Activated T-helper 1 cell treated with anti-CD3 and anti-CD28 coated beads, Interleukin-12 subunit alpha, Interleukin-12 subunit beta, Interleukin-2, Interleukin-4 antibody, amounts not matched to agents 30 ng/mL and 10 ng/mL and 1 ng/mL, durations not matched to agents 14 hours and 24 hours and 36 hours (primary cell): ENCODE data around the gene CCL17. TPM values are rescaled to one million over a fixed set of nuclear protein-coding genes. Genes with fewer than 3 reads are reported as not detected.
"Not testable (repeated sequence)": the region's sequence is repeated elsewhere in the genome, so short reads cannot be mapped to it uniquely, and the experiment has no call there.

Experiments
- DNase-seq: peaks from one replicate; pipeline ENCODE4 v3.0.0; 2021; ENCODE audit warnings: low spot score
- H3K27ac Mint-ChIP-seq: one replicate; pipeline ENCODE4 v1.8.0; 2021; ENCODE audit warnings: mild to moderate bottlenecking, mixed read lengths
- H3K27me3 Mint-ChIP-seq: one replicate; pipeline ENCODE4 v1.8.0; 2022; ENCODE audit warnings: mild to moderate bottlenecking, moderate library complexity, mixed read lengths; ENCODE audit not compliant: insufficient read depth
- H3K36me3 Mint-ChIP-seq: one replicate; pipeline ENCODE4 v1.8.0; 2021; ENCODE audit warnings: low read depth, mixed read lengths
- H3K4me1 Mint-ChIP-seq: one replicate; pipeline ENCODE4 v1.8.0; 2021; ENCODE audit warnings: low read depth, mixed read lengths
- H3K4me3 Mint-ChIP-seq: one replicate; pipeline ENCODE4 v1.8.0; 2021; ENCODE audit warnings: mild to moderate bottlenecking, moderate library complexity, mixed read lengths
- H3K9me3 Mint-ChIP-seq: one replicate; pipeline ENCODE4 v1.8.0; 2021; ENCODE audit warnings: mixed read lengths
- intact Hi-C: fragments of 100-400 bp; cut with micrococcal nuclease; formaldehyde crosslinking; loops from one replicate; pipeline ENCODE4 v1.15.1; 2024
- total RNA-seq: library from RNA; stranded (reverse); gene quantifications from 2 replicates; pipeline ENCODE4 v1.2.3, GENCODE V29; 2022

Gene CCL17
- total RNA-seq, 1 donor from 2014 or later, result 1.3 TPM

DNA sequence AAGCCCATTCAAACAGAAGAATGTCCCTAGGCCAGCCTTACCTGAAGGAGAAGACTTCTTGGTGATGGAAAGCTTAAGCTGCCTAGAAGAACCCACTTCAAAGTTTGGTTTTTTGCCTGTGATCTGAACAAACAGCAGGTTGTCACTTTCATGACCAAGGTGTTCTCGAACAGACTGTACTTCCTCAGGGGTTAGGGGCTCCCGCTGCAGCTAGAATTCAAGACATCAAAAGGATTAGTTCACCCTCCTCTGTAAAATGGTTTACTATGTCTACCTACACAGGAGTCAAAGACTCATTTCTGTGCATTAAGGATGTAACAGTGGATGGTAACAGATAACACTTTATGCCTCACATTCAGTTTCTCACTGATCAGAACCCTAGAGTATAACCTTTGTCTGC, 29.4 kb downstream of the CCL17 start:
- DNase-seq, result no peak
- H3K4me1 Mint-ChIP-seq, result no peaks in the 10 kb centered on the region
- H3K27ac Mint-ChIP-seq, result no peak overlapping the region
- intact Hi-C loops, result no loop called here
- H3K36me3 Mint-ChIP-seq, result peaks cover 53% of the 10 kb centered on the region
- no peaks in the 10 kb centered on the region for H3K27me3 Mint-ChIP-seq
- H3K9me3 Mint-ChIP-seq, result no peaks in the 10 kb centered on the region
- H3K4me3 Mint-ChIP-seq, result no peak overlapping the region

DNA sequence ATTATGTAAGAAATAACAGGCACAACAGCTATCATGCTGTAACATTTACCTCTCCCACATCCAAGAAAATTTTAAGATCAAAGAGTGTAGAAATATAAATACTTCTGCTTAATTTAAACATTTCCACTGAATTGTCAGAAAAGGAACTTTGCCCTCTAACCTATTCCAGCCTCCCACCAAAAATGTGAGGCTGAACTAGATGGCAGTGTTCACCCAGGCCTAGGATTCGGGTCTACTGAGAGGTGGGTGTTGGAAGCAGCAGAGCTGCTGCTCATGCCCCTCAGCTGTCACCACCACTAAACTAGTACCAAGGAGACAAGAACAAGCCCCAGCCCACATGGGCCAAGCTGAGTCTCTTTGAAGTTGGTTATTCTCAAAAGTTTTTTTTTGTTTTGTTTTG, 31.3 kb downstream of the CCL17 start:
- DNase-seq, result no peak
- H3K36me3 Mint-ChIP-seq, result peaks cover 61% of the 10 kb centered on the region
- intact Hi-C loops, result no loop called here
- no peak overlapping the region for H3K27ac Mint-ChIP-seq
- no peaks in the 10 kb centered on the region for H3K4me1 Mint-ChIP-seq
- no peak overlapping the region for H3K4me3 Mint-ChIP-seq
- peaks cover 13% of the 10 kb centered on the region for H3K9me3 Mint-ChIP-seq
- no peaks in the 10 kb centered on the region for H3K27me3 Mint-ChIP-seq

DNA sequence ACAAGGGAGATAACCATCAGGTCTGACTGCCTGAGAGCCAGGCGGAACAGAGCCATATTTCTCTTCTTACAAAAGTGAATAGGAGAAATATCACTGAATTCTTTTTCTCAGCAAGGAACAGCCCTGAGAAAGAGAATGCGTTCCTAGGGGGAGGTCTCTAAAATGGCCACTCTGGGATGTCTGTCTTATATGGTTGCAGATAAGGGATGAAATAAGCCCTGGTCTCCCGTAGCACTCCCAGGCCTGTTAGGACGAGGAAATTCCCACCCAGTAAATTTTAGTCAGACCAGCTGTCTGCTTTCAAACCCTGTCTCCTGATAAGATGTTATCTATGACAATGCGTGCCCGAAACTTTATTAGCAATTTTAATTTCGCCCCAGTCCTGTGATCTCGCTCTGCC, 35.4 kb downstream of the CCL17 start:
- H3K4me3 Mint-ChIP-seq, H3K27me3 Mint-ChIP-seq, H3K4me1 Mint-ChIP-seq, H3K27ac Mint-ChIP-seq, DNase-seq: not testable (repeated sequence)
- Mint-ChIP-seq H3K9me3 (peaks cover 23% of the 10 kb centered on the region), H3K36me3 (peaks cover 47% of the 10 kb centered on the region)
- intact Hi-C loops, result loop anchor here (10.0 kb wide), 1 partner anchor 505 kb away; the partner anchor contains the start of gene HERPUD1

DNA sequence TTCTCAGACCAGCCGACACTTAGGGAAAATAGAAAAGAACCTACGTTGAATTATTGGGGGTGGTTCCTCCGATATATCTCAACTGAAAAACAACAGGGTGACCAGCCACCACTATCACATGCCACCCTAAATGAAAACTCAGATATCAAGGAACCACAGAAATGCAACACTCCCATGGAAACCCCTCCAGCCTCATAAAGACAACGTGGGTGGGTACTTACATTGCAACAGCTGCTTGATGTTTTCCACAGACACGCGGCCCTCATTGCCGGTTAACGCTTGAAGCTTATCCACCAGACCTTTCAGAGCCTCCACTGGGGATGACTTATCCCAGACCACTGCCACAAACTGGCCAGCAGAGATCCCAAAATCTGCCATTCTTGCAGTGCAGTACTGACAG, 36.0 kb downstream of the CCL17 start:
- H3K36me3 Mint-ChIP-seq, result peaks cover 44% of the 10 kb centered on the region
- intact Hi-C loops, result loop anchor here (10.0 kb wide), 1 partner anchor 506 kb away; the partner anchor contains the start of gene HERPUD1
- not testable (repeated sequence) for DNase-seq, H3K27me3 Mint-ChIP-seq, H3K4me3 Mint-ChIP-seq, H3K4me1 Mint-ChIP-seq, H3K27ac Mint-ChIP-seq
- H3K9me3 Mint-ChIP-seq, result peaks cover 23% of the 10 kb centered on the region

DNA sequence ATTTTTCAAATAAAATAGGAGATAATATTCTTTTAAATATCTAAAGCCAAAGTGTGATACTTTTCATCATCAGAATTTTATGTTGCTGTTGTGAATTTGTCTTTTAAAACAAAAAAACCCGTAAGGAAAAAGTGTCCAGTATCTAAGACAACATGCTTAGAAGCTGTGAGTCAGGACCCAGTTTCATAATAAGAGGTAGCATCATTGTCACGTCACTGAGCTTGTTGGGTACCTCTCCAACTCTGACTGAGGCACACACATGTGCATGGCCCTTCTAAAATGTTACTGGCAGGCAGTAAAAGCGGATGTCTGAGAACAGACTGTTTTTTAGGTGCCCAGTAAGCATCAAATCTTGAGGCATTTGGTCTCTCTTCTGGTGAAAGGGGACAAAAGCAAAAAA, 40.1 kb downstream of the CCL17 start:
- Mint-ChIP-seq H3K4me1 (peaks cover 35% of the 10 kb centered on the region), H3K9me3 (peaks cover 21% of the 10 kb centered on the region), H3K36me3 (peaks cover 25% of the 10 kb centered on the region), H3K27ac (no peak overlapping the region), H3K4me3 (peak overlapping the region; percentile 26), H3K27me3 (no peaks in the 10 kb centered on the region)
- intact Hi-C loops, result loop anchor here (10.0 kb wide), 1 partner anchor 510 kb away; the partner anchor contains the start of gene HERPUD1
- no peak for DNase-seq

DNA sequence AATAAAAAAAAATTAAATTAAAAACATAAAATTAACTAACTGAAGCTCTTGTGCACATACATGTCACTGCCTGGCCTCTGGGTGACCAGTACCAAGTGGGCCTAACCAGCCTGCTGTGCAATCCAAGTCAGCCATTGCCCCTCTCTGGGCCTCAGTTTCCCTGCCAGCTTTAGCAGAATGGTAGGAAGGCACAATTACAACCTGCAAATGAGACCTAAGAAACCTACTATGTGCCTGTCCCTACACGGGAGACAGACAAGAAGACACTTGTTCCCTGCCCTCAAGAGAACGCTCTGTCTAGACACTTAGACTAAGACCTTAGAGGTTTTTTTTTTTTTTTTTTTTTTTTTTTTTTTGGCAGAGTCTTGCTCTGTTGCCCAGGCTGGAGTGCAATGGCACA, 40.9 kb downstream of the CCL17 start:
- H3K36me3 Mint-ChIP-seq, result peaks cover 18% of the 10 kb centered on the region
- H3K4me1 Mint-ChIP-seq, result peaks cover 37% of the 10 kb centered on the region
- peaks cover 13% of the 10 kb centered on the region for H3K9me3 Mint-ChIP-seq
- H3K27ac Mint-ChIP-seq, result no peak overlapping the region
- no peak for DNase-seq
- H3K27me3 Mint-ChIP-seq, result no peaks in the 10 kb centered on the region
- intact Hi-C loops, result loop anchor here (10.0 kb wide), 1 partner anchor 511 kb away; the partner anchor contains the start of gene HERPUD1
- H3K4me3 Mint-ChIP-seq, result peak overlapping the region; percentile 70

DNA sequence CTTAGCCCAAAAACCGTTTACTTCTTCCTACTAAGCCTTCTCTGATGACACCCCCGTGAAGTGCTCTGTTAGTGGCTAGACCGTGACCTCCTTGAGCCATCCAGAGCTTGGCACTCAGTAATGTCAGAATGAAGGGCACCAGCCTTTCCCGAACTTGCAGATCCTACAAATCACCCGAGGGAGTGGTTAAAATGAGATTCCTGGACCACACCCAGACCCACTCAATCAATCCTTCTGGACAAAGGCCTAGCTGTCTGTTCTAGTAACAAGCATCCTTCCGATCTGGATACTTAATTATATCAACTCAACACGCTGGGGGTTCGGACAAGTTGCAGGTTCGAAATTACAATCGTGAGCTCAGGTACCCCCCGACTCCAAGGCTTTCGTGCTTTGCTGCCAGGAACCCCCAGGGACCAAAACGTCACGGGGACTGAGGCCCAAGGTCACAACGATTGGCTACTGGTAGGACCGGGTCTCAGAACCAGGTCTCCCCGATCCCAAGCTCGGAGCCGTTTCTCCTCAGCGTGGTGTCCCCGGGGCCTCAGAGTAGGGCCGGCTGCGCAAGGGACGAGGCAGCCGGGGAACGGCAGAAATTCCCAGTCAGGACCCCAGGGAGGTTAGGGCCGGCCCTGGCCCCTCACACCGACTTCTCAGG, 42.1 kb downstream of the CCL17 start:
- peaks cover 14% of the 10 kb centered on the region for H3K36me3 Mint-ChIP-seq
- peak; percentile 11 for DNase-seq
- peak overlapping the region; percentile 94 for H3K4me3 Mint-ChIP-seq
- H3K27ac Mint-ChIP-seq, result peak overlapping the region; percentile 90
- H3K27me3 Mint-ChIP-seq, result no peaks in the 10 kb centered on the region
- intact Hi-C loops, result loop anchor here (1.0 to 10.0 kb wide), 10 partner anchors 16 to 512 kb away; partner anchors contain the start of genes ARL2BP, DOK4, HERPUD1 and KATNB1
- H3K4me1 Mint-ChIP-seq, result peaks cover 37% of the 10 kb centered on the region
- peaks cover 2% of the 10 kb centered on the region for H3K9me3 Mint-ChIP-seq

DNA sequence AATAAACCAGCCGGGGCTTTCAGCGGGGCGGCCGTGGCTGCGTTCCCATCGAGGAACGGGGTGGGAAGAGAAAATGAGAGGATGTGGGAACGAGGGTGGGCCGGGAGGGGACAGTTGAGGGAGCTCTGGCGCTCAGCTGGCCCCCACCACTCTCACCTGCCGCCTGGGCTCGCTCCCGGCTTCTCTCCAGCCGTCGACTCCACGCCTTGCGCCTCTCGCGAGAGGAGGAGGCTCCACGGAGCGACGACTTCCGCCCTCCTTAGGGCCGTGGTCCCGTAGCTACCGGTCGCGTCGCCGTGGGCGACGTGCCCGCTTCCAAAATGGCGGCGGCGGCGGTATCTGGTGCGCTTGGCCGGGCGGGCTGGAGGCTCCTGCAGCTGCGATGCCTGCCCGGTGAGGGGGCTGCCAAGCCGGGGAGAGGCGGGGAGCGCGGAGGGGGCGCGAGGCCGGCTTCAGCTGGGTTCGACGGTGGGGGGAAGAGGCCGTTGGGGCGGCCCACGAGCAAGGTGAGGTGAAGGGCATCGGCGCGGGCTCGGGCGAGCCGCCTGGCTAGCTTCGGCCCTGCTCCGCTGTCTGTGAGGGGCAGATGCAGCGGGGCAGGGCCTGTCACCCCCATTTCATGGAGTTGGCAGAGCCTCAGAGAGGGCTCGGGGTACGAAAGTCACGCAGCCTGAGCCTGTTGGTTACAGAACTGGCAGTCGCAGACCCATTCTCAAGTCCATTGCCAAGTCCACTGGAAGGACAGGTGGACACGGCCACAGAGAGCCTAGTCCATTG, 42.8 kb downstream of the CCL17 start, which contains the start of the genes CIAPIN1 and COQ9:
Gene CIAPIN1 (minus strand): TSS at position 200 of the 777 bp plus-strand sequence. CDS start 6,457 bp downstream, outside the sequence.
Gene COQ9 (plus strand): TSS at position 294 of the 777 bp plus-strand sequence. CDS start 27 bp downstream, at position 321.
- Mint-ChIP-seq H3K27ac (peak within 1 kb of the TSS; percentile 90), H3K4me1 (peaks cover 37% of the 10 kb centered on the region), H3K4me3 (peak within 1 kb of the TSS; percentile 94), H3K27me3 (no peaks in the 10 kb centered on the region), H3K9me3 (no peaks in the 10 kb centered on the region), H3K36me3 (peaks cover 14% of the 10 kb centered on the region)
- intact Hi-C loops, result loop anchor here (1.0 to 10.0 kb wide), 9 partner anchors 15 to 513 kb away; partner anchors contain the start of genes ARL2BP, DOK4, HERPUD1 and KATNB1
- DNase-seq, result peak; percentile 90

DNA sequence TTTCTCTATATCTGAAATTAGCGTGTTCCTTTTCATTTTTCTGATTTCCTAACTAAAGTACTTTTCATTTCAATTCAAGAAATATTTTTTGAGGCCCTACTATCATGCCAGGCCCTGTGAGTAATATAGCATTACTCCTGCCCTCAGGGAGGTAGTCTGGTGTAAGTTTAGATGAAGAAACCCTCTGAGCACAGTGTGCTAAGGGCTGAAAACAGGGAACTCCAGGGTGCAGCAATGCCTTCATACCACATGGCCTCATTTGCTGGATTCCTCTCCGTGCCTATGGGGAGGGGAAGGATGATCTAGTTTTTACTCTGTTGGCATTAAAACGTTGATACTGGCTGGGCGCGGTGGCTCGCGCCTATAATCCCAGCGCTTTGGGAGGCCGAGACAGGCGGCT, 47.5 kb downstream of the CCL17 start:
- Mint-ChIP-seq H3K27ac (no peak overlapping the region), H3K4me3 (no peak overlapping the region), H3K9me3 (no peaks in the 10 kb centered on the region), H3K4me1 (peaks cover 20% of the 10 kb centered on the region), H3K27me3 (no peaks in the 10 kb centered on the region), H3K36me3 (peaks cover 32% of the 10 kb centered on the region)
- intact Hi-C loops, result no loop called here
- DNase-seq, result no peak

DNA sequence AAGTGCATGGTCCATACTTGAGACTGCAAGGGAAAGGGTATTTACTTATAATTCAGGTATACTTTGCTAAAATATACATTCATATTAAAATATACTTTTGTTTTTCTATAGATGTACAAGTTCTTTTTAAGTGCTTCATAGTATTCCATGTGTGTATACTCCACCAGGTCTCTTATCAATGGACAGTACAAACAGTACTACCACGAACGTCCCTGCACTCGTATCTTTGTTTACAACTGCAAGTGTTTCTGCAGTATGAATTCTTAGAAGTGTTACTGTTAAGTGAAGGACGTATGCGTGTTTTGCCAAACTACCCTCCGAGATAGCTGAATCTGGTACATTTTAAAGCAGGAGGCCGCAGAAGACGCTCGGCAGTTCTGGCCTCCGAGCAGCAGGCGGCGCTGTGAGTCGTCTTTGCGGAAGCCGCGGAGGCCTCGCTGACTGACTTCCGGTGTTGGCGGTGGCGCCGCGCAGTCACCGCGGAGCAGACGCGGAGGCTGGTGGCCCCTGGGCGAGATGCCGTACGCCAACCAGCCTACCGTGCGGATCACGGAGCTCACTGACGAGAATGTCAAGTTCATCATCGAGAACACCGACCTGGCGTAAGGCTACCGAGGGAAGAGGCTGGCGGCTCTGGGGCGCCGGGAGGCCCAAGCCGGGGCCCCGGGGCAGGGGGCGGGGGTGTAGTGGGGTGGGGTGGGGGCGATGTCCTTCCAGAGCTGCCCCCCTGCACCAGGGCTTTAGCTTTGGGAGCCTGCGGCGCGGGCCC, 57.8 kb downstream of the CCL17 start, which contains the start of gene POLR2C:
Gene POLR2C (plus strand): TSS at position 471 of the 769 bp plus-strand sequence. CDS start 46 bp downstream, at position 517.
- Mint-ChIP-seq H3K27me3 (no peaks in the 10 kb centered on the region), H3K36me3 (peaks cover 42% of the 10 kb centered on the region), H3K4me3 (peak within 1 kb of the TSS; percentile 100), H3K27ac (peak within 1 kb of the TSS; percentile 99), H3K9me3 (no peaks in the 10 kb centered on the region), H3K4me1 (peaks cover 43% of the 10 kb centered on the region)
- DNase-seq, result peak; percentile 89
- intact Hi-C loops, result loop anchor here (1.0 to 5.0 kb wide), 9 partner anchors 13 to 540 kb away; partner anchors contain the start of genes CCDC102A, CIAPIN1, COQ9 and KATNB1

DNA sequence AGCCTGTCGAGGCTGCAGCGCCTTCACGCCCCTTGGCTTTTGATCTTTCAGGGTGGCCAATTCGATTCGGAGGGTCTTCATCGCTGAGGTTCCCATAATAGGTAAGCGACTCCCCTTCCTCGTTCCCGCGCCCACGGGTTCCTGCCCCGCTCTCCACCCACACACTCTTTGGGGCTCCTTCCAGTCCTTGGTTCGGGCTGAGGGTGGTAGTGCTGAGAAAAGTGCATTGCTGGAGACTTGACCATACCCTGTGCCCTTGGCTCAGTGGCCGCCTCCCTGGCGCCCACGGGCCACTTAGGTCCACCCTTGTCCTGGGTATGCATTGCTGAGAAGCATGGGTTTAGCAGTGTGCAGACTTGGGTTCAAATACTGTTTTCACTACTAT, 58.4 kb downstream of the CCL17 start:
- Mint-ChIP-seq H3K27me3 (no peaks in the 10 kb centered on the region), H3K27ac (peak overlapping the region; percentile 88), H3K9me3 (no peaks in the 10 kb centered on the region), H3K4me1 (peaks cover 43% of the 10 kb centered on the region), H3K4me3 (peak overlapping the region; percentile 100), H3K36me3 (peaks cover 45% of the 10 kb centered on the region)
- no peak for DNase-seq
- intact Hi-C loops, result loop anchor here (1.0 to 5.0 kb wide), 10 partner anchors 12 to 539 kb away; partner anchors contain the start of genes CCDC102A, CIAPIN1, COQ9 and KATNB1

DNA sequence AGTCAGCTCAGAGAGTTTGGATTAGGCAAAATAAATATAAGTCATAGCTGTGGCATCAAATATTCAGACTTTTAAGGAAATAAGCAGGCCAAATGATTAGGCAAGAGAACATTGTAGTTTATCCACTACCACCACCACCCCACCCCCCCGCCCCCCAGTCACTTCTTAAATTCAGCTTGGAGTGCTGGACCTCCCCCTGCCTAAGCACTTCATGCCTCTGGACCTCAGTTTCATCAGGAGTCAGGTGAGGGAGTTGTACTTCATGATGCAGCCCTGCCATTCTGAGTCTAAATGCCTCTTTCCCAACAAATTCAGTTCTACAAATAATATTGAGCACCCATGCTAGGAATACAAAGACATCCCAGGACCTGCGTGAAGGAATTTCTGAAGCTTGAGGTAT, 60.0 kb downstream of the CCL17 start:
- Mint-ChIP-seq H3K27me3 (no peaks in the 10 kb centered on the region), H3K9me3 (no peaks in the 10 kb centered on the region), H3K4me3 (peak overlapping the region; percentile 100), H3K36me3 (peaks cover 50% of the 10 kb centered on the region), H3K27ac (no peak overlapping the region), H3K4me1 (peaks cover 43% of the 10 kb centered on the region)
- no peak for DNase-seq
- intact Hi-C loops, result loop anchor here (5.0 kb wide), 4 partner anchors 73 to 538 kb away; partner anchors contain the start of genes CCDC102A, PSME3IP1, RSPRY1 and USB1
